ENCODE data around the gene PARD3B.

- TF ChIP-seq YY1 (IDR thresholded peaks at IDR 0.05; ENCODE audit: insufficient read depth, insufficient read length) (no peak), ZNF274 (IDR thresholded peaks at IDR 0.05; ENCODE audit: low read depth, low read length) (no peak)
Measured at GRCh38 chr2:205531489-205532148, 986.3 kb downstream of the PARD3B start.

Data from NT2/D1 (cell line).